Fibroblast of lung (primary cell): ENCODE results near the gene ZFP30.

ENCODE experiments used
- EZH2 ChIP-seq: IDR thresholded peaks from 2 replicates; pipeline ENCODE4 v1.5.1; 2012; ENCODE audit warnings: low read length, control low read depth, mild to moderate bottlenecking; ENCODE audit errors: missing control alignments
- TF ChIP-seq, protein P1 (sequence below), 2 donors: IDR thresholded peaks in 1 of 2; conservative IDR thresholded peaks in 1 of 2; 1 replicate in 1 of 2; 2 replicates in 1 of 2; pipeline ENCODE4 v1.5.1; 2011 to 2012; ENCODE audit warnings: low read length in 2 of 2, control low read depth in 1 of 2, inconsistent platforms in 1 of 2, low read depth in 1 of 2, mild to moderate bottlenecking in 1 of 2

DNA sequence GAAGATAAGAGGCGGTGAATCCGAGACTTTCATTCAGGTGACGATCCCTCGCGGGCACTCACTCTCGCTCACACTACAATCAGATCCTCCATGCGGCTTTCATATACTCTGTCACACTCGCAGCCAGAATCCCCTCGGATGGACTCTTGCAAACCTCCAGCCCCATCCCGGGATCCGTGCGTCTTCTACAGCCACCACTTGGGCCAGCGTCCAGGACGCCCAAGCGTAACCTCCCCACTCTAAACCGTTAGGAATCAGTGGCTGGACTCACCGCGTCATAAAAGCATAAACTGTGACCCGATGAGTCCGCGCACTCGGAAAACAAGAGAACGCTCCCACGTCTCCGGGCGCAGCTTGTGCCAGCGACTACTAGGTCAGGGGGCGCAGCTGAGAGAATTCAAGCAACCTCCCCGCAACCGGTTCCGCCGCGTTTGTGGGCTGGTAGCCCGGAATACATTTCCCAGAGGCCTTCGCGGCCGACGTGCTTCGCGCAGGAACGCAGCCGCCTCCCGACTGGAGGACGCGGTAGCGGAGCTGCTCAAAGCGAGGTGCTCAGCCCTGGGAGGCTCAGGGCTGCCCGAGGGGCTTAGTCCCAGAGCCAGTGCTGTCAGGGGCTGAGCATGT lies 36.7 kb upstream of the ZFP30 start:
- TF ChIP-seq, protein P1, sequence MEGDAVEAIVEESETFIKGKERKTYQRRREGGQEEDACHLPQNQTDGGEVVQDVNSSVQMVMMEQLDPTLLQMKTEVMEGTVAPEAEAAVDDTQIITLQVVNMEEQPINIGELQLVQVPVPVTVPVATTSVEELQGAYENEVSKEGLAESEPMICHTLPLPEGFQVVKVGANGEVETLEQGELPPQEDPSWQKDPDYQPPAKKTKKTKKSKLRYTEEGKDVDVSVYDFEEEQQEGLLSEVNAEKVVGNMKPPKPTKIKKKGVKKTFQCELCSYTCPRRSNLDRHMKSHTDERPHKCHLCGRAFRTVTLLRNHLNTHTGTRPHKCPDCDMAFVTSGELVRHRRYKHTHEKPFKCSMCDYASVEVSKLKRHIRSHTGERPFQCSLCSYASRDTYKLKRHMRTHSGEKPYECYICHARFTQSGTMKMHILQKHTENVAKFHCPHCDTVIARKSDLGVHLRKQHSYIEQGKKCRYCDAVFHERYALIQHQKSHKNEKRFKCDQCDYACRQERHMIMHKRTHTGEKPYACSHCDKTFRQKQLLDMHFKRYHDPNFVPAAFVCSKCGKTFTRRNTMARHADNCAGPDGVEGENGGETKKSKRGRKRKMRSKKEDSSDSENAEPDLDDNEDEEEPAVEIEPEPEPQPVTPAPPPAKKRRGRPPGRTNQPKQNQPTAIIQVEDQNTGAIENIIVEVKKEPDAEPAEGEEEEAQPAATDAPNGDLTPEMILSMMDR (conservative IDR thresholded peaks at IDR 0.05 in 1 of 2, IDR thresholded peaks at IDR 0.05 in 1 of 2; ENCODE audit: low read depth in 1 of 2, low read length in 2 of 2) = no peak
- TF ChIP-seq EZH2 = no peak
